Mucosa of stomach (tissue), 1 donor: ENCODE data around the gene SORBS1.

Experiments used
- H3K27me3 ChIP-seq: one replicate; pipeline ENCODE4 v1.7.0; 2013; ENCODE audit warnings: mild to moderate bottlenecking, low read length; ENCODE audit not compliant: control insufficient read depth, insufficient read depth
- H3K36me3 ChIP-seq: one replicate; pipeline ENCODE4 v1.7.0; 2013; ENCODE audit warnings: low read length; ENCODE audit not compliant: control insufficient read depth, insufficient read depth
- H3K4me1 ChIP-seq: one replicate; pipeline ENCODE4 v1.7.0; 2013; ENCODE audit warnings: mild to moderate bottlenecking, low read length; ENCODE audit not compliant: control insufficient read depth, insufficient read depth
- H3K4me3 ChIP-seq: one replicate; pipeline ENCODE4 v1.7.0; 2013; ENCODE audit warnings: low read length
- H3K9ac ChIP-seq: one replicate; pipeline ENCODE4 v1.7.0; 2013; ENCODE audit warnings: mild to moderate bottlenecking, low read length, moderate library complexity
- H3K9me3 ChIP-seq: one replicate; pipeline ENCODE4 v1.7.0; 2013; ENCODE audit warnings: mild to moderate bottlenecking, low read length, moderate library complexity; ENCODE audit not compliant: control insufficient read depth
- donor health status: Pancreatic carcinoma.

Gene SORBS1

GRCh38 chr10:95504246-95504691, 56.9 kb downstream of the SORBS1 start:
- Histone ChIP-seq H3K36me3 (no peaks in the 10 kb centered on the region), H3K4me3 (no peak overlapping the region), H3K9me3 (no peaks in the 10 kb centered on the region), H3K9ac (no peak overlapping the region), H3K4me1 (peaks cover 66% of the 10 kb centered on the region), H3K27me3 (no peaks in the 10 kb centered on the region)

- no peak overlapping the region for H3K4me3 ChIP-seq
- H3K36me3 ChIP-seq, result no peaks in the 10 kb centered on the region
- H3K9me3 ChIP-seq, result no peaks in the 10 kb centered on the region
- H3K9ac ChIP-seq, result no peak overlapping the region
- peaks cover 59% of the 10 kb centered on the region for H3K4me1 ChIP-seq
- H3K27me3 ChIP-seq, result no peaks in the 10 kb centered on the region
These were observed 57.6 kb downstream of the SORBS1 start for GRCh38 chr10:95503526-95503925.

- H3K4me3 ChIP-seq, result no peak overlapping the region
- no peaks in the 10 kb centered on the region for H3K9me3 ChIP-seq
- peaks cover 56% of the 10 kb centered on the region for H3K4me1 ChIP-seq
- no peak overlapping the region for H3K9ac ChIP-seq
- H3K27me3 ChIP-seq, result no peaks in the 10 kb centered on the region
- H3K36me3 ChIP-seq, result no peaks in the 10 kb centered on the region
These were observed 58.2 kb downstream of the SORBS1 start for GRCh38 chr10:95503001-95503400.

GRCh38 chr10:95502377-95502776, 58.8 kb downstream of the SORBS1 start:
- no peaks in the 10 kb centered on the region for H3K36me3 ChIP-seq
- H3K4me3 ChIP-seq, result no peak overlapping the region
- no peaks in the 10 kb centered on the region for H3K27me3 ChIP-seq
- no peak overlapping the region for H3K9ac ChIP-seq
- H3K9me3 ChIP-seq, result no peaks in the 10 kb centered on the region
- peaks cover 56% of the 10 kb centered on the region for H3K4me1 ChIP-seq

GRCh38 chr10:95501203-95502094, 59.7 kb downstream of the SORBS1 start:
- Histone ChIP-seq H3K9ac (no peak overlapping the region), H3K4me1 (peaks cover 53% of the 10 kb centered on the region), H3K27me3 (no peaks in the 10 kb centered on the region), H3K9me3 (no peaks in the 10 kb centered on the region), H3K4me3 (no peak overlapping the region), H3K36me3 (no peaks in the 10 kb centered on the region)

GRCh38 chr10:95500649-95501048, 60.5 kb downstream of the SORBS1 start:
- no peaks in the 10 kb centered on the region for H3K36me3 ChIP-seq
- H3K4me1 ChIP-seq, result peaks cover 46% of the 10 kb centered on the region

GRCh38 chr10:95500097-95500496, 61.1 kb downstream of the SORBS1 start:
- H3K4me3 ChIP-seq, result no peak overlapping the region
- no peak overlapping the region for H3K9ac ChIP-seq
- H3K36me3 ChIP-seq, result no peaks in the 10 kb centered on the region
- peaks cover 40% of the 10 kb centered on the region for H3K4me1 ChIP-seq
- H3K27me3 ChIP-seq, result no peaks in the 10 kb centered on the region
- H3K9me3 ChIP-seq, result no peaks in the 10 kb centered on the region

More at GRCh38 chr10:95500649-95501048, 60.5 kb downstream of the SORBS1 start:
- Histone ChIP-seq H3K4me3 (no peak overlapping the region), H3K9ac (no peak overlapping the region), H3K27me3 (no peaks in the 10 kb centered on the region), H3K9me3 (no peaks in the 10 kb centered on the region)

GRCh38 chr10:95499482-95499989, 61.6 kb downstream of the SORBS1 start:
- Histone ChIP-seq H3K27me3 (no peaks in the 10 kb centered on the region), H3K9ac (no peak overlapping the region), H3K4me3 (no peak overlapping the region), H3K9me3 (no peaks in the 10 kb centered on the region), H3K36me3 (no peaks in the 10 kb centered on the region), H3K4me1 (peaks cover 34% of the 10 kb centered on the region)

- no peak overlapping the region for H3K9ac ChIP-seq
- H3K27me3 ChIP-seq, result no peaks in the 10 kb centered on the region
- H3K9me3 ChIP-seq, result no peaks in the 10 kb centered on the region
- H3K4me1 ChIP-seq, result peaks cover 30% of the 10 kb centered on the region
- no peak overlapping the region for H3K4me3 ChIP-seq
- no peaks in the 10 kb centered on the region for H3K36me3 ChIP-seq
These were observed 64.2 kb downstream of the SORBS1 start for GRCh38 chr10:95496951-95497350.

GRCh38 chr10:95496246-95496911, 64.8 kb downstream of the SORBS1 start:
- H3K9me3 ChIP-seq, result no peaks in the 10 kb centered on the region
- H3K36me3 ChIP-seq, result no peaks in the 10 kb centered on the region
- no peak overlapping the region for H3K9ac ChIP-seq
- peaks cover 24% of the 10 kb centered on the region for H3K4me1 ChIP-seq
- no peak overlapping the region for H3K4me3 ChIP-seq
- no peaks in the 10 kb centered on the region for H3K27me3 ChIP-seq

GRCh38 chr10:95493862-95494261, 67.3 kb downstream of the SORBS1 start:
- Histone ChIP-seq H3K9me3 (no peaks in the 10 kb centered on the region), H3K36me3 (no peaks in the 10 kb centered on the region), H3K27me3 (no peaks in the 10 kb centered on the region), H3K4me3 (no peak overlapping the region), H3K4me1 (peaks cover 30% of the 10 kb centered on the region), H3K9ac (no peak overlapping the region)

- Histone ChIP-seq H3K9me3 (no peaks in the 10 kb centered on the region), H3K36me3 (no peaks in the 10 kb centered on the region), H3K4me3 (no peak overlapping the region), H3K27me3 (no peaks in the 10 kb centered on the region), H3K9ac (no peak overlapping the region), H3K4me1 (peaks cover 16% of the 10 kb centered on the region)
These were observed 73.2 kb downstream of the SORBS1 start for GRCh38 chr10:95487994-95488393.
